DMS 273 treated with DMSO at 0.1 percent for 48 hours (cell line): ENCODE measurements around the gene MUC4.
"Not testable (repeated sequence)": the region's sequence is repeated elsewhere in the genome, so short reads cannot be mapped to it uniquely, and the experiment has no call there.

Source experiments
- DNase-seq: peaks from one replicate; lab custom pipeline; 2025; lab: John Stamatoyannopoulos, UW

MUC4 gene

DNA sequence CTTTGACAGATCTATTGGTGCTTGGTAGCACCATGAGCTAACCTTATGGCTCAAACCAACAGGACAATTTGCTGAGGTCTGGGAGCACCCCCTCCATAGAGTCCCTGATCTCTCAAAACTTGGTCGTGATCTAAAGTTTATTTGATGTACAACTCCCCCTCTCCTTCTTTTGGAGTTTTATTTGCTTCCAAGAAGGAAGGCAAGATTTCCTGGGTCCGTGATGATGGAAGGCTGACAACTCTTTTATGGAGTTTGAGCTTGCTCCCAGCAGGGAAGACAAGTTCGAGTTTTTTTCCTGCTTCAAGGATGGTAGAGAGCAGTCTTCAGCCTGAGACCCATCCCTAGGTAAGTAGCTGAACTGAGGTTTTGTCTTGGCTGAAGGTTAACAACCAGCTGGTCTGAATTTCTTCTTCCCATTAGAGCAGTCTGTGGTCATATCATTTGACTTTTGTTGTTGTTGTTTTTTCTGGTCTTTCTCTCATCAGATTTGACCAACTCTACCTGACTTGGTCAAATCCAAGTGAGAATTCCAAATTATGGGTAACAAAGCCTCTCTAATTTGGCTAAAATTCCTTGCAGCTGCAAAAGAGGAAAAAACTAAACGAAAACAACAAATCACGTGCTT lies 93.8 kb downstream of the MUC4 start:
- DNase-seq = no peak

DNA sequence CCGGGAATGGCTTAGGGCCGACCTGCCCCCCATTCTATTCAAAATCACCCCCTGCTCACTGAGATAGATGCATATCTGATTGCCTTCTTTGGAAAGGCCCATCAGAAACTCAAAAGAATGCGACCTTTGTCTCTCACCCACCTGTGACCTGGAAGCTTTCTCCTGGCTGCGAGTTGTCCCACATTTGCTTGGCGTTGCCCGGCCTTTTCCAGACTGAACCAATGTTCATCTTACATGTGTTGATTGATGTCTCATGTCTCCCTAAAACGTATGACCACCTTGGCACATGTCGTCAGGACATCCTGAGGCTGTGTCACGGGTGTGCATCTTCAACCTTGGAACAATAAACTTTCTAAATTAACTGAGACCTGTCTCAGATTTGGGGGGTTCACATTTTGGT lies 94.3 kb downstream of the MUC4 start:
- DNase-seq = no peak

DNA sequence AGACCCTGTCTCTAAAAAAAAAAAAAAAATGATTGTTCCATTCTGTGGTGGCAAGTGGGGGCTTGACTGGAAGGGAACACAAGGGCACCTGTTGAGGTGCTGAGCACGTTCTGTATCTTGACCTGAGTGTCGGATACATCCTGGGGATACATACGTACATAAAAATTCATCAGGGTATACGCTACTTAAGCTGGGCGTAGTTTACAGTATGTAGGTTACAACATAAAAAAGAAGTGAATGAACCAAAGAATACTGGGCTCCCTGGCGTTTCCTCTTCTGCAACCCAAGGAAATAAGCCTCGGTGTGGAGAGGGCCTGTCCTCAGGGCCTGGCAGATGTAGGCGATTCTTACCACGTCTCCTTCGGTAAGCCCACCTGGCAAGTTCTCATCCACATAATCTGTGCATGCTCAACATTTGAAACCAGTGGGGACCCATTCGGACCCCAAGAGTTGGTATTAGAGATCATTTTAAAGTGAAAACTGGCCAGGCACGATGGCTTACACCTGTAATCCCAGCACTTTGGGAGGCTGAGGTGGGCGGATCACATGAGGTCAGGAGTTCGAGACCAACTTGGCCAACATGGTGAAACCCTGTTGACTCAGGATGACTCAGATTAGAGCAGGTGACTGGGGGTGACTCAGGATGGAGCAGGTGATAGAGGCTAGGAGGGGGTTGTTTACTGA lies 96.0 kb downstream of the MUC4 start:
- no peak for DNase-seq

DNA sequence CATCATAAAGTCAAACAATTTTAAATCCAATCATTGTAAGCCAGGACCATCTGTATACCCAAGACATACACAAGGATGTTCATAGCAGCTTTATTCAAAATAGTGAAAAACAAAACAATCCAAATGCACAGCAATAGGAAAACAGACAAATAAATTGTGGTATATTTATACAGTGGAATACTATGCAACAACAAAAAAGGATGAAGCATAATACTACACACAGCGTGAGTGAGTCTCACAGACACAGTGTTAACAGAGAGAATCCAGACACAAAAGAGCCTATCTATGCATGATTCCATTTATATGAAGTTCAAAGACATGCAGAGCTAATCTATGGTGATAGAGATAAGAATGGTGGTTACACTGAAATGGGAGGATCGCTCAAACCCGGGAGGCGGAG lies 96.6 kb downstream of the MUC4 start:
- DNase-seq = no peak

DNA sequence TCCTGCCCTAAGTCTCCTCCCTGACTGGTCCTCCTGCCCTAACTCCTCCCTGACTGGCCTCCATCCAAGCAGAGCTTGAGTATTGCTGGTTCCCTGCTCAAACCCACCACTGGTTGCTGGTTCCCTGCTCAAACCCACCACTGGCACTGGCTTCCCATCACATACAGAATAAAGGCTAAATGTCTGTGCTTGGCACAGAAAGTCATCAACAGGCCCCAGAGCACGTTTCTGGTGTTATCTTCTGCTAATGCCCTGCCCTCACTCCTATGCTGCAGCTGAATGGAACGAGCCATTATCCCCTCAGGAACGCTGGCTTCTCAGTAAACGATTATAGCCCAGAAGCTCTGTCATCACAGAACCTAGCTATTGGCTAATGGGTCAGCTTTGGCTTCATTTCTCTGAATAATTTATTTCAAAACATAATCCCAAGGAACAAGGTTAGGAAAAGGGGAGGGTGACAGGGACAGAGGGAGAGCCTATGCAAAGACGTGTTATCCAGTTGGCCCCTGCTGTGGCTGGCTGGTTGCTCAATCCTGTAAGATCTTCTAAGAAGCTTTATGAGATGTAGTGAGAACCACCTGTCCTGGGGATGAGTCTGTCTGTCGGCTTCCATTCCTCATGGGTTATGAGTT lies 97.2 kb downstream of the MUC4 start:
- DNase-seq = no peak

DNA sequence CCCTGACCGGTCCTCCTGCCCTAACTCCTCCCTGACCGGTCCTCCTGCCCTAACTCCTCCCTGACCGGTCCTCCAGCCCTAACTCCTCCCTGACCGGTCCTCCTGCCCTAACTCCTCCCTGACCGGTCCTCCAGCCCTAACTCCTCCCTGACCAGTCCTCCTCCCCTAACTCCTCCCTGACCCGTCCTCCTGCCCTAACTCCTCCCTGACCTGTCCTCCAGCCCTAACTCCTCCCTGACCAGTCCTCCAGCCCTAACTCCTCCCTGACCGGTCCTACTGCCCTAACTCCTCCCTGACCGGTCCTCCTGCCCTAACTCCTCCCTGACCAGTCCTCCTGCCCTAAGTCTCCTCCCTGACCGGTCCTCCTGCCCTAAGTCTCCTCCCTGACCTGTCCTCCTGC lies 98.6 kb downstream of the MUC4 start:
- DNase-seq = not testable (repeated sequence)

DNA sequence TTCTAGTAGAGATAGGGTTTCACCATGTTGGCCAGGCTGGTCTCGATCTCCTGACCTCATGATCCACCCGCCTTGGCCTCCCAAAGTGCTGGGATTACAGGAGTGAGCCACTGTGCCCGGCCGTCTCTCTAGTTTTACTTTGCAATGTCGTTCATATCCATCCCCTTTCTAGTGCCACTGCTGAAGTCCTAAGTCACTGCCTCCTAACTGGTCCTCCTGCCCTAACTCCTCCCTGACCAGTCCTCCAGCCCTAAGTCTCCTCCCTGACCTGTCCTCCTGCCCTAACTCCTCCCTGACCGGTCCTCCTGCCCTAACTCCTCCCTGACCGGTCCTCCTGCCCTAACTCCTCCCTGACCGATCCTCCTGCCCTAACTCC lies 99.2 kb downstream of the MUC4 start:
- not testable (repeated sequence) for DNase-seq

DNA sequence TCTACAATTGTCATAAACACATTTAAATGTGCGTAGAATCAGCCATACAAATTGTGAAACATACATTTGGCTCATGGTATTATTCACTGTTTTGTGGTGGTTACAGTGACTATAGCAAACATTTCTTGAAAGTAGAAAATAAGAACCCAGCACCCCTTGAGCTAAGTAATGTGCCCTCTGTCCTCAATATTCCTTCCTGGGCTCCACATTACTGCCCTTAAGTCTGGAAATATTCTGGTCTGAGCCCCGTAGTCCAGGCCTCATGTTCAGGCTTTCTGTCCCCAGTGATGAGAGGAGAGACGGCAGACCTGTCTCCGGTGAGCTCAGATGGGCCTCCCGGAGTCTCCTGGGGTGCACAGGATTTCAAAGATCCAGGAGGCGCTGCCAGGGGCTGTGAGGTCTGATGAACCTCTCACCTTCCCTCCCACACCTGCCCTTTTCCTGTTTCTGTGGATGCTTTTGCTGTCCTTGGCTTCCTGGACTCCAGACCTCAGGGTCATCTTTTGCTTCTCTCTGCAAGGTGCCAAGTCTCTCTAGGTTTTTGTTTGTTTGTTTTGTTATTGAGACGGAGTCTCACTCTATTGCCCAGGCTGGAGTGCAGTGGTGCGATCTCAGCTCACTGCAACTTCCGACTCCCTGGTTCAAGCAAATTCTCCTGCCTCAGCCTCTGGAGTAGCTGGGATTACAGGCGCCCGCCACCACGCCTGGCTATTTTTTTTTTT lies 99.8 kb downstream of the MUC4 start:
- DNase-seq = no peak

DNA sequence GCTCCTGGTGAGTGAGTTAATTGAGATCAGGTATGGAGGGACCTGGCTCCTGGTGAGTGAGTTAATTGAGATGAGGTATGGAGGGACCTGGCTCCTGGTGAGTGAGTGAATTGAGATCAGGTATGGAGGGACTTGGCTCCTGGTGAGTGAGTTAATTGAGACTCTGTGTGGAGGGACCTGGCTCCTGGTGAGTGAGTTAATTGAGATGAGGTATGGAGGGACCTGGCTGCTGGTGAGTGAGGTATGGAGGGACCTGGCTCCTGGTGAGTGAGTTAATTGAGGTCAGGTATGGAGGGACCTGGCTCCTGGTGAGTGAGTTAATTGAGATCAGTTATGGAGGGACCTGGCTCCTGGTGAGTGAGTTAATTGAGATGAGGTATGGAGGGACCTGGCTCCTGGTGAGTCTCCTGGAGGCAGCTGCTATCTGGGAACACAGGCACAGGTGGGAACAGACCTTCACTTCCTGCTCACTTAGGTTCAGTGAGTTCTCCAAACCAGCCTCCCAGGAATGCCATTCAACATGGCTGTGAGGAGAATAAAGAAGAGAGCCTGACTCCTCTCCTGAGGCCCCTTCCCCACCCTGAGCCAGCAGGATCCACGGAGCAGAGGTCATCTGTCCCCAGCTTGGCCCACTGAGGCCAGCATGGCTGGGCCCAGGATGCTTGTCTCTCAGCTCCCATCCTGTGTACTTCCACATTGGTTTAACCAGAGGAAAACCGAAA lies 100.5 kb downstream of the MUC4 start:
- DNase-seq = not testable (repeated sequence)

DNA sequence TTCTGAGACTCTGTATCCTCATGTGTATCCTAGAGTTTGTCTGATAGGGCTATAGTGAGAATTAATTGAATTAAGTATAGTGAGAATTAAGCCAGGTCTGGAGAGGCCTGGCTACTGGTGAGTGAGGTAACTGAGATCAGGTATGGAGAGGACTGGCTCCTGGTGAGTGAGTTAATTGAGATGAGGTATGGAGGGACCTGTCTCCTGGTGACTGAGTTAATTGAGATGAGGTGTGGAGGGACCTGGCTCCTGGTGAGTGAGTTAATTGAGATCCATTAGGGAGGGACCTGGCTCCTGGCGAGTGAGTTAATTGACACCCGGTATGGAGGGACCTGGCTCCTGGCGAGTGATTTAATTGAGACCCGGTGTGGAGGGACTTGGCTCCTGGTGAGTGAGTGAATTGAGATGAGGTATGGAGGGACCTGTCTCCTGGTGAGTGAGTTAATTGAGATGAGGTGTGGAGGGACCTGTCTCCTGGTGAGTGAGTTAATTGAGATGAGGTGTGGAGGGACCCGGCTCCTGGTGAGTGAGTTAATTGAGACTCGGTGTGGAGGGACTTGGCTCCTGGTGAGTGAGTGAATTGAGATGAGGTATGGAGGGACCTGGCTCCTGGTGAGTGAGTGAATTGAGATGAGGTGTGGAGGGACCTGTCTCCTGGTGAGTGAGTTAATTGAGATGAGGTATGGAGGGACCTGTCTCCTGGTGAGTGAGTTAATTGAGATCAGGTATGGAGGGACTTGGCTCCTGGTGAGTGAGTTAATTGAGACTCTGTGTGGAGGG lies 101.4 kb downstream of the MUC4 start:
- DNase-seq = not testable (repeated sequence)

DNA sequence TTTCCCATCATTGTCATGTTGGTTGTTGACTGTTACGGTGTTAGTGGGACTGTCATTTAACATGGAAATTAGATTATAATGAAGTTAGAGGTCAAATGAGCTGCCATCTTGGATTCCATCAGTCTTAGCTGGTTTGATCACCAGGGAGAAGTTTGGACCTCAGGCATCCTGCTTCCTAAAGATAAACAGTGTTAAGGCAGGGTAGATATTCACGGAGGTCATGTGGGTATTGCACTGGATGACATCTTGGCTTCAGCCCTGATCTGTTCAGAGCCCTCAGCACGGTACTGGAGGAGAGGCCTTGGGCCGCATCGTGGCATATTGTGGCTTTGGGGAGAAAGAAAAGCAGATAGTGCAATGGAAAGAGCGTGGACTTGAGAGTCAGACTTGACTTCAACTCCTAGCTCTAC lies 102.0 kb downstream of the MUC4 start:
- no peak for DNase-seq

DNA sequence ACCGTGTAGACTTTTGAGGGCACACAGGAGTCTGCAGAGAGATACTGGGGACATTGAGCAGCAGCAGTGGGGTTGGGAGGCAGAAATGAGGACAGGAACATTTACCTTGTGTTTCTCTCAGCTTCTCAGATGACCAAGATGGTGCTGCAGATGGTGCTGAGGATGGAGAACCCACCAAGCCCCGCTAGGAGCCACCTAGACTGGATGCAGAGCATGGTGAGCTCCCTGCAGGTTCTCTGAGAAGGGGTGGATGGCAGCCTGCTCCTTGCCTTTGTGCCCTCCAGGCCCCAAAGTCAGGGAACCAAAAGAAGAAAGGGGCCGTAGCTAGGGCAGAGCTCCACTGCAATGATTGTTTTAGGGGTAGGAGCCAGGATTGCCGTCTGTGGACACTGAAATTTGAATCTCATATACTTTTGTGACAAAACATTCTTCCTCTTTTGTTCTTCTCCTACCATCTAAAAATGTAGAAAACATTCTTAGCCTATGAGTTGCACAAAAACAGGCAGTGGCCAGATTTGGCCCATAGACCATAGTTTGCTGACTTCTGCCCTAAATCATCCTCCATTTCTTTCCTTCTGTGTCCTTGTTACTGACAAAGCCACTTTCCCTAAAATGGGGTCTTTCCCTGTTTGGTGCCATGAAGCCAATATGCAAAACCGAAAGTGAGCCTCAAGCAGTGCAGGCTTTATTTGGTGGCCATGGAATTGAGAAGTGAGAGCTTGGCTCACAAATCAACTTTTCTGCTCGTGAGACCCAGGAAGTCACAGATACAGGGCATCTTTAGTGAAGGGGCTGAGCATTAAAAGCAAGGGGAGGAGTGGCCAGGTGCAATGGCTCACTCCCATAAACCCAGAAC lies 102.9 kb downstream of the MUC4 start:
- DNase-seq = no peak

DNA sequence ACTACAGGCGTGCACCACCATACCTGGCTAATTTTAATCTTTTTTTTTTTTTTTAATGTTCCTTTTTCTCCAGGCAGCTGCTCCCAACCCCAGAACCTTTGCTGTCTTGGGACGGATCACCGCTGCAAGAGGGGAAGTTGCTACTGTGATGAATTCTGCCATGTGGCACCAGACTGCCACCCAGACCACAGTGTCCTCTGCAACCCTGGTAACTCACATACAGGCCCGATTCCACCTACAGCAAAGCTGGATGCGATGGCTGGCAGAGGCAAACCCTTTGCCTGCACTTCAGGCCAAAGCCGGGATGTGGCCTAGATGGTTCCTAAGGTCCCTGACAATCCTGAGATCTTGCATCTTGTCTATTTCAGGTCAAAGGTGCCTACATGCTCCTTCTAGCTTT lies 103.7 kb downstream of the MUC4 start:
- DNase-seq = no peak

DNA sequence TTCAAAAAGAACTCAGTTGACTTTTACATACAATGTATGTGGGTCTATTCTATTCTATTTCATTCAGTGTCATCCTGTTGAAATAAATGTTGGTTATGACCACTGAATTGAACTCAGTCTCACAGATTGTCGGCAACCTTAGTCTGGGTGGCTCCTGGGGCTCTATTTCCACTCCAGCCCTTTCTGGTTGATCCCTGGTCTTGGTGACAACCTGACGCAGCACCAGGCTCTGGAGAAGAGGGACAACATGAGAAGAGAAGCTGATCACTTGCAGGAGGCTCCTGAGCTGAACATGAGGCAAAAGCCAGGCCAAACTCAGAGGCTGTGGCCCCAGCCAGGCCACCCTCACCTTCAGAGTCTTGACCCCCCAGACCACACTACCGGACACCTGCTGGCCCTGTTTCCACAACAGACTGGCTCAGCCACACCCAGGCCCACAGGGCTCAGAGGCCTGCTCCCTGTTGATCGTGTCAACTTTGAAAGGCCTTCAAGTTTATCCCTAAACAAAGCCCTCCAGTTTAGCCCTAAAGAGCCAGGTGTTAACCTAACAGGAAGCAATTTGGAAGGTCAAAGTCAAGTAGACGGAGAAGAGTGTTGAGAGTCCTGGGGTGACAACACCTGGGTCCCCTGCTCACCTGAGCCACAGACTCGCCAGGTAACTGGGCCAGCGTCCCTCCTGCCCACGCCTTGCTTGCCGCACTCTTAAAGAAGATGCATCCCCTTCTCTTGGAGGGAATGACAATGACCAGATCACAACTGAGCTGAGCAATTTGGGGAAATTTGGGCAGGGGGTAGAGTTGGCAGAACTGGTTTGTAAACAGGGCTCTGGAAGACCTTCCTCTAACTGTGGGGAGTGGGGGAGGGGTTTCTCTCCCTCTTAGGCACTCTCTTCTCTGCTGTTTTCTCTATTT lies 106.4 kb downstream of the MUC4 start:
- DNase-seq = no peak

DNA sequence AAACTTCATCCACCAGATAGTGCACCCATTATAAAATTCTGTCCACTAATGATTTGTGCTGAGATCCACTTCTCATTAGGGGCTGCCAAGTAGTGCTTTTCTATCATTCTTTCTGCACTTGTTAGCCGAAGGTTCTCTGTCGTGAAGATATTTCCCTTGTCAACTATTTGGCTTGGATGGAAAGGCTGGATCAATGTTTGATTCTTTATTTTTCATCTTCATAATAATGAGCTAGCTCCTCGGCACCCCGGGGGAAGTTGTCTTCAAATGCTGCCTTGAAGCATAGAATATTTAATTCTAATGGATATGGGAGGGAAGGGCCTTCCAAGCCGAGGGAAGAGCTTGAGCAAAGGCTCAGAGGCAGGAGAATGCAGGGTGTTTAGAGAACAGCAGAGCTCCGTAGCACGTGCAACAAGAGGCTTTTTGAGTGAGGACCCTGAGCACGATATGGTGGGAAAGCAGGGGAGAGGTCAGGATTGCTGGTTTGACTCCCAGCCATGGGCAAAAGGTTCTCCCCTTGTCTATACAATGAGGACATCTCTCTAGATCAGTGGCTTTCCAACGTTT lies 107.2 kb downstream of the MUC4 start:
- no peak for DNase-seq

DNA sequence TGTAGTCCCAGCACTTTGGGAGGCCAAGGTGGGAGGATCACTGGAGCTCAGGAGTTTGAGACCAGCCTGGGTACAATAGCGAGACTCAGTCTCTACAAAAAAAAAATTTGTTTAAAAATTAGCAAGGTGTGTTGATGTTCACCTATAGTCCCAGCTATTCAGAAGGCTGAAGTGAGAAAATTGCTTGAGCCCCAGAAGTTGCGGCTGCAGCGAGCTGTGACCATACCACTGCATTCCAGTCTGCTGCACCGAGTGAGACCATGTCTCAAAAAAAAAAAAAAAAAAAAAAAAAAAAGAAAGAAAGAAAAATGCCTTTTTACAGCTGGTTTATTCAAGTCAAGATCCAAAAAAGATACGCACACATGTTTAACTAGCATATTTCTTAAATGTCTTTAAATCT lies 108.0 kb downstream of the MUC4 start:
- no peak for DNase-seq

DNA sequence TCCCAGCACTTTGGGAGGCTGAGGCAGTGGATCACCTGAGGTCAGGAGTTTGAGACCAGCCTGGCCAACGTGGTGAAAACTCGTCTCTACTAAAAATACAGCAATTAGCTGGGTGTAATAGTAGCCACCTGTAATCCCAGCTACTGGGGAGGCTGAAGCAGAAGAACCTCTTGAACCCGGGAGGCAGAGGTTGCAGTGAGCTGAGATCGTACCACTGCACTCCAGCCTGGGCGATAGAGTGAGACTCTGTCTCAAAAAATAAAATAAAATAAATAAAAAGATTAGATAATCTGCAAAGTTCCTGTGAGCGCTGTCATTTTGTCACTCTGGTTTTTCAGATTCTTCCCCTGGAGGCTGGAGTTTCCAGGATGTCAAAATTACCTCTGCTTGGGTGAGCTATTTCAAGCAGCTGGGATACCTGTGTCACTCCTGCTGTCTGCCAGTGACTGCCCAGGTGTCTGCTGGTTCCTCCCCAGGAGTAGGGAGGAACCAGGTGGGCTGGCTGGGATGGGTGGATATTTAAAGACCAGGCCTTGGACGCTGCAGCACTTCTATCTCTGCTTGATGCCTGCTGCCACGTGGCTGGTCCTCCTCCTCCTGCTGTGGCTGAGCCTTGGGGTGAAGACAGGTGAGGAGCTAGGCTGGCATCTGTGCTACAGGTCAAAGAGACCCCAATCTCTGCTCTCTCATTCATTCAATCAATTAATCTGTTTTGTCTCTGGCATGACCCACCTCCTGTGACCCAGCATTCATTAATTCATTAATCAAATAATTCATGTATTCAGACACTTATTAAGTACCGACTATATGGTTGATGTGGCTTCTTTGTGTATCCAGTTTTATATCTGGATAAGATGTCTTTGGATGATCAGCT lies 110.5 kb downstream of the MUC4 start:
- no peak for DNase-seq

DNA sequence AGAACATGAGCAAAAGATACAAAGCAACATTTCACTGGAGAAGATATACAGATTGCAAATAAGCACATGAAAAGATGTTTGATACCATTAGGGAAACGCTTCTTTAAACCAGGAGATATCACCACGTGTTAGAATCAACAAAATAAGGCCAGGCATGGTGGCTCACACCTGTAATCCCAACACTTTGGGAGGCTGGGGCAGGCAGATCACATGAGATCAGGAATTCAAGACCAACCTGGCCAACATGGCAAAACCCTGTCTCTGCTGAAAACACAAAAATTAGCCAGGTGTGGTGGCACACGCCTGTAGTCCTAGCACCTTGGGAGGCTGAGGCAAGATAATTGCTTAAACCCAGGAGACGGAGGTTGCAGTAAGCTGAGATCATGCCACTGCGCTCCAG lies 111.4 kb downstream of the MUC4 start:
- DNase-seq = no peak
